NOMO-1 treated with dmso at 0.1 percent for 144 hours (cell line): ENCODE data around the gene PLA2G1B.

Source experiments
- DNase-seq: peaks from one replicate; lab custom pipeline; 2025; ENCODE audit not compliant: unreplicated experiment; lab: John Stamatoyannopoulos, UW

Gene PLA2G1B

GRCh38 chr12:120327593-120327992 lies at the start of gene PLA2G1B:
TSS of gene PLA2G1B (minus strand) at chr12:120327779. CDS start at chr12:120327753, 26 bp downstream.
- DNase-seq = no peak

GRCh38 chr12:120376934-120377572 lies 49.5 kb upstream of the PLA2G1B start:
- no peak for DNase-seq

DNA sequence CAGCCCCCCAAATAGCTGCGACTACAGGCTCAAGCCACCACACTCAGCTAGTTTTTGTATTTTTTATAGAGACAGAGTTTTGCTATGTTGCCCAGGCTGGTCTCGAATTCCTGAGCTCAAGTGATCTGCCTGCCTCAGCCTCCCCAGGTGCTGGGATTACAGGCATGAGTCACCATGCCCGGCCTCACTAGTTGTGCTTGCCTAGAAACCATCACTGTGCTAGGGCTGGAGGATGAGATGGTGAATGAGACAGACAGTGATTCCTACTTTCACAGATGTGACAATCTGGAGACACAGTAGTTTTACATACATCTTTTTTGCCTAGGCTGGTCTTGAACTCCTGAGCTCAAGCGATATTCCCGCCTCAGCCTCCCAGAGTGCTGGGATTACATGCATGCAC lies 48.8 kb upstream of the PLA2G1B start:
- no peak for DNase-seq

GRCh38 chr12:120376009-120376408 lies 48.4 kb upstream of the PLA2G1B start:
- DNase-seq = no peak

DNA sequence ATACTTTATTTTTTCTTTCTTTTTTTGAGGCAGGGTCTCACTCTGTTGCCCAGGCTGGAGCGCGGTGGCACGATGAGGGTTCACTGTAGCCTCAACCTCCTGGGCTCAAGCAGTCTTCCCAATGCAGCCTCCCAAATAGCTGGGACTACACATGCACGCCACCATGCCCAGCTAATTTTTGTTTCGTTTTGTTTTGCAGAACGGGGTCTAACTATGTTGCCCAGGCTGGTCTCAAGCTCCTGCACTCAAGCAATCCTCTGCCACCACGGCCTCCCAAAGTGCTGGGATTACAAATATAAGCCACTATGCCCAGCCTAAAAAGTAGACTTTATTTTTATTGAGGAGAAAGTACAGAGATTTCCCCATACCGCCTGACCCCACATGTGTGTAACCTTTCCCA lies 46.1 kb upstream of the PLA2G1B start:
- DNase-seq = no peak

DNA sequence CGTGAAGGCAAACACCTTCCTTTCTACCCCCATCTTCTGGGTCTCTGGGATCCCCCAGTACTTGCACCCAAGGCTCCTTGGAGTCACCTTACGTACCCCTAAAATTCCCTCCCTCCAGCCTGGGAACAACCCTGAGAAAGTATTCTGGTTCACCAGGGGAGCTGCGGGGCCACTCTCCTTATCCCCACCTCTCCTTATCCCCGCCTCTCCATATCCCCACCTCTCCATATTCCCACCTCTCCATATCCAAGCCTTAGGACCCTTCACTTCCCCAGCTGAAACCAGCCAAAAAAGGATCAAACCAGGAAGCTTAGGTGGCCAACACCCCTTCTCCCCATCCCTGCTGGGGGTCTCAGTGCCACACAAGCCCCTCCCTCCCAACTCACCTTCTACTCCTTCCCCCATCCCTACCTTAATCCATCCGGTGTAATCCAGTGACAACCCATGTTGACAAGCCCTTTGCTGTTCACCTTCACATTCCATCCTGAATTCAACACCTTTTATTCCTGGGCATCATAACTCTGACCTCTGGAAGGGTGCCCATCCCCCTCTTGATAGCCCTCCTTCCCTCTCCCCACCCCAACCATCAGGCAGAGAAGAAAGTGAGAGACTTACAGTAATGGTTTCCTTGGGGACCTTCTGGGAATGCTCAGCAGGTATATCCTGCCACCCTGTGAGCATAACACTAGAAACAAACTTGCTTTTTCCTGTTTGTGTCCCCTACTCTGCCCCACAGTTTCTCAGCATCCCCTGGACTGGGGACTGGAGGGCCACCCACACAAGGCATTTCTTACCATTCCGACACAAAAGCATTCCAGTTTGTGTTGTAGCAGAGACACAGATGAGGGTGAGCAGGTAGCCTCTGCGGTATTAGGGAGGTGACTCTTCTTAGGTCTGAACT lies 43.0 kb upstream of the PLA2G1B start:
- no peak for DNase-seq

- no peak for DNase-seq
Measured at GRCh38 chr12:120369603-120370342, 42.2 kb upstream of the PLA2G1B start.

DNA sequence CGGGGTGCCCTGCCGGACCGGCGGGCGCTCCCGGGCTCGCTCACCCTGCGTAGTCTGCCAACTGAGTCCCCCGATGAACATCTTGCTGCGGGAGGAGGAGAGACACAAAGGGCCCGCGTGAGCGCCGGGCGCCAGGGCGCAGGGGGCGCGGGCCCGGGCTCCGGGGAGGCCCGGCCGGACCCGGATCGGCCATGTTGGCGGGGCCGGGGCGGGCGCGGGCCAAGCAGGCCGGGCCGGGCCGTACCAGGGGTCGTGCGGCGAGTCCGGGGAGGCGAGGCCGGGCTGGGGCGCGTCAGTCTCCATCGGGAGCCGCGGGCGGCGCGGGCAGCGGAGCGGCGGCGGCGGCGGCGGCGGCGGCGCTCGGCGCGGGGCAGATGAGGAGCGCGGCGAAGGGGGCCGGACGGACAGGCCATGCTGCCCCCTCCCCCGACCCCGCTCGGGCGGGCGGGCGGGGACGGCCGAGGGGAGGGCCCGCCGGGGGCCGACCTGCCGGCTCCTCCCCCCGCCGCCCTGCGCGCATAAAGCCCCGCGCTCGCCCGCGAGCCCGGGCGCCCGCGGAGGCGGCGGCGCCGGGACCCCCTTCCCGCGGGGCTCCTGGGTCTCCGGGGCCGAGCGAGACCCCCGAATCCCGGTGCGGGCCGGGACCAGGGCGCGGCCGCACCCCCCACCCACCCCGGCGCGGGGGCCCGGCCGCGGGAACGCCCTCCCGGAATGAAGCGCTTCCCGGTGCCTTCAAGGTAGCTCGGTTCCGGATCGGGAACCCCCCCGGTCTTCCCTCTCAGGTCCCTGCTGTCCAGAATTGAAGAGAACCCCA lies 41.4 kb upstream of the PLA2G1B start, which contains the start of gene MSI1:
Gene MSI1, minus strand, starts transcription at position 376 of the 814 bp plus-strand sequence. Its CDS starts 73 bp downstream, at position 303.
- DNase-seq = no peak

DNA sequence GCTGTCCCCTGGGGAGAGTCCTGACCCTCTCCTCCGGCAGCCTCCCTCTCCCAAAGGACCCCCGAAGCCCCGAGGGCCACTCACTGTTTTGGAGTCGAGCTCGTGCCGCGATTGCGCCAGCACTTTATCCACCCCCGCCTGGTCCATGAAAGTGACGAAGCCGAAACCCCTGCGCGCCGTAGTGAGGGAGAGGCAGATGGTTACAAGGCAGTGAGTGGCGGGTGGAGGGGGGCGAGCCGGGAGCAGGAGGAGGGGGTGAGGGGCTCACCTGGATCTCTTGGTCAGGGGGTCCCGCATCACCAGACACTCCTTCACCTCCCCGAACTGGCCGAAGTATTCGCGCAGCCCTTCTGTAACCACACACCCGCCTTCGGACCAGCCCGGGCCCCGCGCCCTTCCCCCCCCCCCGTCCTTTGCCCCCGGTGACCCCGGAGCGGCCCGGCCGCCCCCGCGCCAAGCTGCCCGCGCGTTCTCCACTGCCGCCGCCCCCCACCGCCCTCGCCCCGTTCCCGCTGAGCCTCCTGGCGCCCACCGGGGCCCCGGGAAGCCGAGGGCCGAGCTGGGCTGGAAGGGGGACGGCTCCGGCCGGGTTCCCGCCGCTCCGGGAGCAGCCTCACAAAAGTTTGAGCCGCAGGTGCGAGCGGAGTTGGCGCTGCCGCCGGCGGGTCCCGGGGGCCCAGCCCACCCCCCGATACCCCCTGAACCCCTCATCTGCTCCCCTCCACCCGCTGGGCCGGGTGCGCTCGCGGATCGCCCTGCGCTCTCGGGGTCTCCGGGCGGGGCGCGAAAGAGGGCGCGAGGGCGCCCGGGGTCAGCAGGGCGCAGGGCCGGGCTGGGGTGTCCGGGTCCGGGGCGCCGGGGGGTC lies 40.6 kb upstream of the PLA2G1B start:
- no peak for DNase-seq

DNA sequence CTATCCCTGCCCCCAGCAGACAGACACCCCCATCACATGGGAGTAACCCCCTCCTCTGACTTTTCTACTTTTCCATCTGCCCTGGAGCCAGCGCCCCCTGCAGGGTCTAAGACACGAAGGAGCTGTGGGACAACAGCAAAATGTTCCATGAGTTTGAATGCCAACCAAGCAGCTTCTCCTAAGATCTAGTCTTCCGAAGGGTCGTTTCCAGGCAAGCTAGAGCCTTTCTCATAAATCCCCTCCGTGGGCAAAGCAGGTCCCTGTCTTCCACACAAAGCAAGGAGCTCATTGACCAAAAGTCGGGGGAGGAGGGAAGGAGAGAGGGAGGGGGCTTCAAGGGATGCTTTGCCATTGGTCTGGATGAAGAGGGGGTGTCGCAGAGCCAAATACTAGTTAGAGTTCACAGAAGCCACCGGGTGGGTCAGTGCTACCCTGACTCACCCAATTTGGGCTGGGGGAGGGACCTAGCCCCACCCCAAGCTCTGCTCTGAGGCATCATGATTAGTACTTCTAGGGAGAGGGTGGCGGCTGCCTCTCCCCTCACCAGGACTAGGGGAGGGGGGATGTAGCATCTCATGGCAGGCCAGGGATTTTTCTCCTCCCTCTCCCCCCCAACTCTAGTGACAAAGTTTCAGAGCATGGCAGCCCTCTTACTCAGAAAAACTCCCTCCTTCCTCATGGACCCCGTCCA lies 39.8 kb upstream of the PLA2G1B start:
- no peak for DNase-seq

GRCh38 chr12:120366845-120367232 lies 39.3 kb upstream of the PLA2G1B start:
- DNase-seq = no peak

- DNase-seq = no peak
Measured at GRCh38 chr12:120366341-120366705, 38.7 kb upstream of the PLA2G1B start.

DNA sequence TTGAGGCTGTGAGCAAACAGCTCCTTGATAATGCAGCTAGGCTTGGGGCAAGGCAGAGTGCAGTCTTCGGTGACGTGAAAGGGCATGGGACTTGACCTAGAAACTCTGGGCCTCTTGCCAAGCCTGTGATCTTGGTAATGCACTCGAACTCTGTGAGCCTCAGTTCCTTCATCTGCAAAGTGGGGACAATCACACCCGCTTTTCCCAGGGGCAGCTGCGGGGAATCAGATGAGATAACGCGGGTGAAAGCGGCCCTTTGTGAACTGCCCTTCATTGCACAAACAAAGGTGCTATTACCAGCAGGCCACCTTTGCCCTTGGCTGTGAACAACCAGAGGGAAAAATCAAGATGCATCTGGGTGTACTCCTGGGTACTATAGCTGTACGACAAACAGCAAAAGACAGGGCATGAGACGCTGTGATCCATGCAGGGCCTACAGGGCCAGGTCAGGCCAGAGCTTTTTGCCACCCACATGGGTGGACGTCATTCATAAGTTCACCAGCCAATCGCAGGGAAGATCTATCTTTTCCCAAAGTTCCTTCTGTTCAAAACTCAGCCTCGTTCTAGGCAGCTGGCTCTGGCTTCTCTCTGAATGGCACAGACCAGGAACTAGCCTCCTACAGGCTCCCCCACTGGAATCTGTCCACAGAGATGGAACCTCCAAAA lies 38.2 kb upstream of the PLA2G1B start:
- no peak for DNase-seq

DNA sequence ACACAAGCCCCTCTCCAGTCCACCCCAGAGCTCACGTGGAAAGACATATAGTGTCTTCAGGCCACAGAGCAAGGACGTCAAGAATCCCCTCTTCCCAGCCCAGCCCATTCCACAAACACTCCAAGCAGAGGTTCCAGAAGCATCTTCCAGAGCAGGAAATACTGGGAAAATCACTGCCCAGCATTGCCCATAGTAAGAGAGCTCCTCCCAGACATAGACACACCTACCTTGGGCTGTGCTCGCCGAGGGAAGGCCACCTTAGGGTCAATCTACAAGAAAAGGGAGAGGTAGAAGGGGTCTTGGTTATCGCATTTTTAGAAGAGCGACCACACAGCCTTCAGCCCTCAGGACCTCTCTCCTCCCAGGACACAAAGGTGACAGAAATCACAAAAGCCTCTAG lies 36.9 kb upstream of the PLA2G1B start:
- no peak for DNase-seq

DNA sequence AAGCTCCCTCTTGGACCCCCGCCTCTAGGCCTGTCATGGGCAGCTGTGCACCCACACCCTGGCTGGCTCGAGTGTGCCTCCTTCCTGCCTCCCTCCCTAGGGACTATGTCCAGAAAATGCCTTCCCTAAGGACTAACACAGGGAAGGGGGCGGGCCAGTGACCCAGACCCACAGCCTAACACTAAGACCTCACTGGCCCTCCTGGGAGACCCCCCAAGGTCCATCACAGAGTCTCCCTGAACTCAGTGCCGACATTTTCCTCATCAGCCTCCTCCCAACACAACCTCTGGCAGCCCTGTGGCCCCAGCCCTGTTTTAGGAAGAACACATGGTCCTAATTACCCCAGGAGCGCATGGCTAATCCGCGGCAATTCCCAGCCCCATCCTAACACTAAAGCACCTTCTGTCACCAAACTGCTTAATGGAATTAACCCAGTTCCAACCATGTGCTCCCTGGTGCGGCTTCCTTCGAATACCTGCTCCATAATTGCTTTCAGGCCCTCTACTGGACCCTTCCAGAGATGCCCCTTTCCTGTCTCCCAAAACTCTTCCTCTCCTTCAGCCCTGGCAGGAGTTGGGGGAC lies 35.8 kb upstream of the PLA2G1B start:
- DNase-seq = no peak

- DNase-seq = no peak
Measured at GRCh38 chr12:120362516-120363273, 35.1 kb upstream of the PLA2G1B start.

DNA sequence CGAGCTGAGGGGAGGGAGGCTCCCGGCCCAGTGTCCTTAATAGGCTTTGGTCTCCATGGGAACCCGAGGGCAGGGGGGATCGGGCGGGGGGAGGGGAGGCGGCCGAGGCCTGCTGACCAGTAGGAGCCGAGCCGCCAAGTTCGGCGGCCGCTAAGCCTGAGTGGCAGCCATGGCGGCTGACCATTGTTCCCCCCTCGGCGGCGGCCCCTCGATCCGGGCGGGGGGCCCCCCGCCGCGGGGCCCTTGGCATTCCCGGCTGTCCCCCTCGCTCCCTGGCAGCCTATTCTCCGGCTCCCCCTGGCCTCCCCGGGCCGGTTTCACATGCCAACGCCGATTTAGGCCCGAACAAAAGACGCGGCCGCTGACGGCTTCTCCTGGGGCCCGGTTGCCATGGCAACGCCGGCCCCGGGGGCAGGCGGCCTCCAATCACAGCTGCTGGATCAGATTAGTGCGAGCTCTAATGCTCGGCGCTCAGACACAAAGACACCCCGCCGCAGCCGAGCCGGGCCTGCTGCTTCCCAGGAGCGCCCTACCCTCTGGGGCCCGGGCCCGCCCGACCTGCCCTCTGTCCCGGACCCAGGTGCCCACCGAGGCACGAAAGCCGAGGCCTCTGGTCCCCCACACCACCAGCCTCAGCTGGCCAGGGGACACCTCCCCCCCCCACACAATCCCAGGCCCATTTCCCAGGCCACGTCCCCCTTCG lies 34.1 kb upstream of the PLA2G1B start:
- no peak for DNase-seq
